GM12865 (cell line): Measurements from ENCODE around the gene THRB.

Experiments
- DNase-seq: peaks from one replicate; pipeline ENCODE4 v3.0.0; 2010; ENCODE audit warnings: low read depth
- H3K4me3 ChIP-seq: 2 replicates; pipeline ENCODE4 v1.5.1; 2011; ENCODE audit warnings: mild to moderate bottlenecking, low read depth, low read length, control low read depth
- CTCF ChIP-seq: IDR thresholded peaks from 2 replicates; pipeline ENCODE4 v1.5.1; 2011; ENCODE audit warnings: low read length, control low read depth, low read depth, inconsistent platforms; ENCODE audit not compliant: insufficient read depth; ENCODE audit errors: missing control alignments

Gene THRB

DNA sequence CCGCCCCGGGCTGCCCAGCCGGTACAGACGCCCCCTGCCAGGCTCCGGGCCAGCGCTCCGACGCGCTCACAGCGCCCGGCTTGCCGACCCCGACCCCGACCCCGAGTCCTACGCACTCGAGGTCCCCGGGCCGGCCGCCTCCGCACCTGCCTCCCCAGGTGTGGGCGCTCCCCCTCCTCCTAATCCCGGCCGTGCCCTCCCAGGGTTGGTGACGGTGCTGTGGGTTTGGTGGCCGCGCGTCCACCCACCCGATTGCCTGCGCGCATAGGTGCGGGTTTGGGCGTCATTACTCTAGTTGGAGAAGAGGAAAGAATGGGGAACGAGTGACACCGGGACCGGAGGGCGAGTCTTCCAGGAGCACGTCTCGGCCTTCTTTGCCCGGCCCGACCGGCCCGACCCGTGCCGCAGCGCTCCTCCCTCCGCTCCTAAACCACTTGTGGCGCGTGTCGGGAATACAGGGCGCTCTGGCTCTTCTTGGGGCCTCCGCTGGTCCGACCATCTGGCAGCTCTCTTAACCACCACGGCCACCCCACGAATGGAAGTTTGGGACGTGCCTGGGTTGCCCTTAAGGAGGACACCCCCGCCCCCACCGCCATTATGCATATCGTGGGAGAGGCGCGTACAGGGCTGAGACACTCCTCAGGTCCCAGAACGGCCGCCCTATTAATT, 810 bp upstream of the THRB start:
- DNase-seq, result no peak
- H3K4me3 ChIP-seq, result no peak overlapping the region
- no peak for TF ChIP-seq CTCF

- no peak overlapping the region for H3K4me3 ChIP-seq
- DNase-seq, result no peak
- TF ChIP-seq CTCF, result no peak
These were observed 668 bp downstream of the THRB start for GRCh38 chr3:24493746-24494617.

GRCh38 chr3:24492971-24493551, 1.6 kb downstream of the THRB start:
- no peak for DNase-seq
- TF ChIP-seq CTCF, result no peak
- no peak overlapping the region for H3K4me3 ChIP-seq

DNA sequence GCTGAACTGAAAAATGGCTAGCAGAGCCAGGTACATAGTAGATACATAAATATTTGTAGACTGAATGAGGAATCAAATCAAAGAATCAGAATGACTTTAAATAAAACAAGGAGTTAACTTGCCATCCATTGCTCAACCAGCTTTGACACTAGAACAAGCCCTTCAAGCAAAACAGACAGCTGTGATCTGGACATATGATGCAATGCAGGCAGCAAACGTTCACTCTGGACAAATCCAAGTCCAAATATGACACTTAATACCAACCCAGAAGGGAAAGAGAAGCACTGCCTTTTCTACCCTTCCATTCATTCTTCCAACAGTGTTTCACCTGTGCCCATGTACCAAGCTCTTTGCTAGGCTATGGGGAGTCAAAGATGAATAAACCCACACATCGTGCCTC, 4.5 kb downstream of the THRB start:
- no peak overlapping the region for H3K4me3 ChIP-seq
- no peak for TF ChIP-seq CTCF
- DNase-seq, result no peak

- no peak for TF ChIP-seq CTCF
- no peak overlapping the region for H3K4me3 ChIP-seq
- no peak for DNase-seq
These were observed 7.1 kb downstream of the THRB start for GRCh38 chr3:24487325-24488262.

GRCh38 chr3:24485511-24485910, 9.1 kb downstream of the THRB start:
- TF ChIP-seq CTCF, result no peak
- DNase-seq, result no peak
- H3K4me3 ChIP-seq, result no peak overlapping the region
